Measurements from ENCODE around the gene TRIM2. TPM values are rescaled to one million over a fixed set of nuclear protein-coding genes. Genes with fewer than 3 reads are reported as not detected.

The TRIM2 gene
- total and polyA plus RNA-seq, 11 donors, result 5.5 to 30.5 (median 18.5) TPM

- WGBS, 4 donors, result 3 to 12% (median 8%) methylated on average over 9 of the region's 9 CpGs
- intact Hi-C loops (cut with DNase I), result loop anchor here in 1 of 10 donors (5.0 kb wide), 1 partner anchor 94 kb away; no protein-coding TSS in a partner anchor
- peaks cover 0 to 9% (median 0%) of the 10 kb centered on the region in 12 donors for H3K9me3 ChIP-seq
These were observed 19.2 kb downstream of the TRIM2 start for GRCh38 chr4:153223427-153223801.

GRCh38 chr4:153223930-153224329 lies 19.7 kb downstream of the TRIM2 start:
- peak in 1 of 5 donors; percentile 38 for DNase-seq
- Histone ChIP-seq H3K27me3 (no peaks in the 10 kb centered on the region), H3K4me1 (peaks cover 0 to 66% (median 16%) of the 10 kb centered on the region in 12 donors), H3K36me3 (no peaks in the 10 kb centered on the region), H3K9me3 (peaks cover 0 to 9% (median 0%) of the 10 kb centered on the region in 12 donors), H3K27ac (peak overlapping the region; percentile 86 to 97 (median 92)), H3K4me3 (peak overlapping the region; percentile 53 to 90 (median 76))
- intact Hi-C loops (cut with DNase I), result loop anchor here in 1 of 10 donors (5.0 kb wide), 1 partner anchor 93 kb away; no protein-coding TSS in a partner anchor
- 17 to 30% (median 23%) methylated on average over 1 of the region's 1 CpG for WGBS, 4 donors
- TF ChIP-seq, protein P1, sequence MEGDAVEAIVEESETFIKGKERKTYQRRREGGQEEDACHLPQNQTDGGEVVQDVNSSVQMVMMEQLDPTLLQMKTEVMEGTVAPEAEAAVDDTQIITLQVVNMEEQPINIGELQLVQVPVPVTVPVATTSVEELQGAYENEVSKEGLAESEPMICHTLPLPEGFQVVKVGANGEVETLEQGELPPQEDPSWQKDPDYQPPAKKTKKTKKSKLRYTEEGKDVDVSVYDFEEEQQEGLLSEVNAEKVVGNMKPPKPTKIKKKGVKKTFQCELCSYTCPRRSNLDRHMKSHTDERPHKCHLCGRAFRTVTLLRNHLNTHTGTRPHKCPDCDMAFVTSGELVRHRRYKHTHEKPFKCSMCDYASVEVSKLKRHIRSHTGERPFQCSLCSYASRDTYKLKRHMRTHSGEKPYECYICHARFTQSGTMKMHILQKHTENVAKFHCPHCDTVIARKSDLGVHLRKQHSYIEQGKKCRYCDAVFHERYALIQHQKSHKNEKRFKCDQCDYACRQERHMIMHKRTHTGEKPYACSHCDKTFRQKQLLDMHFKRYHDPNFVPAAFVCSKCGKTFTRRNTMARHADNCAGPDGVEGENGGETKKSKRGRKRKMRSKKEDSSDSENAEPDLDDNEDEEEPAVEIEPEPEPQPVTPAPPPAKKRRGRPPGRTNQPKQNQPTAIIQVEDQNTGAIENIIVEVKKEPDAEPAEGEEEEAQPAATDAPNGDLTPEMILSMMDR (IDR thresholded peaks at IDR 0.05), result no peak
- no peak for TF ChIP-seq POLR2A (IDR thresholded peaks at IDR 0.05)
- peak; percentile 24 to 71 (median 44) for ATAC-seq

More at GRCh38 chr4:153223427-153223801, 19.2 kb downstream of the TRIM2 start:
- no peak for DNase-seq
- Histone ChIP-seq H3K36me3 (no peaks in the 10 kb centered on the region), H3K4me3 (peak overlapping the region; percentile 53 to 90 (median 76)), H3K27me3 (no peaks in the 10 kb centered on the region), H3K4me1 (peaks cover 0 to 61% (median 16%) of the 10 kb centered on the region in 12 donors), H3K27ac (peak overlapping the region; percentile 86 to 97 (median 92))
- TF ChIP-seq, protein P1 (IDR thresholded peaks at IDR 0.05), result no peak
- peak; percentile 41 to 63 (median 50) for ATAC-seq

GRCh38 chr4:153224474-153224873 lies 20.2 kb downstream of the TRIM2 start:
- peak overlapping the region in 6 of 12 donors; percentile 70 to 90 (median 79) for H3K4me3 ChIP-seq
- H3K27ac ChIP-seq, result peak overlapping the region in 8 of 12 donors; percentile 86 to 97 (median 92)
- H3K9me3 ChIP-seq, result peaks cover 0 to 9% (median 0%) of the 10 kb centered on the region in 12 donors
- H3K27me3 ChIP-seq, result no peaks in the 10 kb centered on the region
- TF ChIP-seq, protein P1 (IDR thresholded peaks at IDR 0.05), result no peak
- TF ChIP-seq POLR2A (IDR thresholded peaks at IDR 0.05), result no peak
- no peak for ATAC-seq
- no peaks in the 10 kb centered on the region for H3K36me3 ChIP-seq
- intact Hi-C loops (cut with DNase I), result loop anchor here in 1 of 10 donors (5.0 kb wide), 1 partner anchor 93 kb away; no protein-coding TSS in a partner anchor
- no peak for DNase-seq
- peaks cover 0 to 69% (median 16%) of the 10 kb centered on the region in 12 donors for H3K4me1 ChIP-seq
- WGBS, 4 donors, result 61 to 77% (median 71%) methylated on average over 1 of the region's 1 CpG

GRCh38 chr4:153227469-153228075 lies 23.3 kb downstream of the TRIM2 start:
- peaks cover 0 to 9% (median 0%) of the 10 kb centered on the region in 12 donors for H3K9me3 ChIP-seq
- TF ChIP-seq, protein P1 (IDR thresholded peaks at IDR 0.05), result no peak
- no peak for TF ChIP-seq POLR2A (IDR thresholded peaks at IDR 0.05)
- no peak overlapping the region for H3K4me3 ChIP-seq
- no peaks in the 10 kb centered on the region for H3K36me3 ChIP-seq
- H3K27ac ChIP-seq, result no peak overlapping the region
- intact Hi-C loops (cut with DNase I), result no loop called here
- no peak for ATAC-seq
- DNase-seq, result no peak
- H3K4me1 ChIP-seq, result peaks cover 0 to 63% (median 21%) of the 10 kb centered on the region in 12 donors
- WGBS, 4 donors, result 79 to 84% (median 81%) methylated on average over 7 of the region's 7 CpGs
- no peaks in the 10 kb centered on the region for H3K27me3 ChIP-seq

All from heart left ventricle (tissue), 16 donors.